Peyer's patch (tissue), 4 donors: ENCODE measurements around the gene CNOT1.

ENCODE experiments used
- POLR2A ChIP-seq, 2 donors: fragments of 450-650 bp; IDR thresholded peaks; one replicate each; pipeline ENCODE4 v1.5.1; 2017; ENCODE audit warnings: antibody characterized with exemption in 2 of 2, mild to moderate bottlenecking in 2 of 2, moderate library complexity in 2 of 2
- TF ChIP-seq, protein P1 (sequence below), 6 experiments: fragments of 450-650 bp in 4 of 6; fragments of 200-600 bp in 2 of 6; sonication (generic) in 1 of 6; IDR thresholded peaks; one replicate each; pipeline ENCODE4 v1.5.1; 2017 to 2019; ENCODE audit warnings: antibody characterized with exemption in 6 of 6, mild to moderate bottlenecking in 3 of 6, moderate library complexity in 1 of 6

DNA sequence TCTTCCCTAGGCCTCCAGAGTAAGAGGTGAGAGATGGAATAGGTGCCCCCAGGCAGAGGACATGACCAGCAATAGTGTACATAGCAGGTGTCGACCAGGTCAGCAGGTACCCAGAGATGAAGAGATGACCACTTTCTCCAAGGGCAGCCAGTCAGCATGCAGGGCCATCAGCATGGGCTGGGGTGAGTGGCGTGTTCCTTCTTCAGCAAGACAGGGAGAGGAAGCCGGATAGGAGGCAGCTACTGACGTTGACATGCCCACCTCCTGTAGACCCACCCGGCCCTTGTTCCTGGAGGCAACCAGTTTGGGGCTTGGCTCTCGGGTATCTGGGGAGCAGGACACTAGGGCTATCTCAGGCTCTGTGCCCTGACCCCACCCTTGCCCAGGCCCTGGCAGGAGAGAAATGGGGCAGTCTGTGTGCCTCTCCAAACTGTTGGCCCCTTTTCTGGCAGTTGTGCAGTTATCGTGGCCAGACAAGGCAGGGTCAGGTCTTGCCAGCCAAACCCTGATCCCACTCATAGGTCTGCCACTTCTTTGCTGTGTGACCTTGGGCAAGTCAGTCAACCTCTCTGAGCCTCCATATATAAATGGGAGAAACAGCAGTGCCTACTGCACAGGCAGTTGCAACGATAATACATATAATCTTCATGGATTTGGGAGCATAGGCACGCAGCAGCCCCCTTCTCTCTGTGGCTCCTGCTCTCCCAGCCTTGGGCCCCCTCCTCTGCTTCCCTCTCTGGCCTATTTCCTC is 131.1 kb downstream of the CNOT1 start:
- no peak for TF ChIP-seq POLR2A (IDR thresholded peaks at IDR 0.05)
- TF ChIP-seq, protein P1, sequence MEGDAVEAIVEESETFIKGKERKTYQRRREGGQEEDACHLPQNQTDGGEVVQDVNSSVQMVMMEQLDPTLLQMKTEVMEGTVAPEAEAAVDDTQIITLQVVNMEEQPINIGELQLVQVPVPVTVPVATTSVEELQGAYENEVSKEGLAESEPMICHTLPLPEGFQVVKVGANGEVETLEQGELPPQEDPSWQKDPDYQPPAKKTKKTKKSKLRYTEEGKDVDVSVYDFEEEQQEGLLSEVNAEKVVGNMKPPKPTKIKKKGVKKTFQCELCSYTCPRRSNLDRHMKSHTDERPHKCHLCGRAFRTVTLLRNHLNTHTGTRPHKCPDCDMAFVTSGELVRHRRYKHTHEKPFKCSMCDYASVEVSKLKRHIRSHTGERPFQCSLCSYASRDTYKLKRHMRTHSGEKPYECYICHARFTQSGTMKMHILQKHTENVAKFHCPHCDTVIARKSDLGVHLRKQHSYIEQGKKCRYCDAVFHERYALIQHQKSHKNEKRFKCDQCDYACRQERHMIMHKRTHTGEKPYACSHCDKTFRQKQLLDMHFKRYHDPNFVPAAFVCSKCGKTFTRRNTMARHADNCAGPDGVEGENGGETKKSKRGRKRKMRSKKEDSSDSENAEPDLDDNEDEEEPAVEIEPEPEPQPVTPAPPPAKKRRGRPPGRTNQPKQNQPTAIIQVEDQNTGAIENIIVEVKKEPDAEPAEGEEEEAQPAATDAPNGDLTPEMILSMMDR (IDR thresholded peaks at IDR 0.05), result no peak
